HK-2 (cell line): ENCODE results near the gene ATXN10.
"Not testable (repeated sequence)": the region's sequence is repeated elsewhere in the genome, so short reads cannot be mapped to it uniquely, and the experiment has no call there.

Experiments used
- DNase-seq: peaks from one replicate; pipeline ENCODE4 v3.0.0-alpha.2; 2018; ENCODE audit not compliant: unreplicated experiment

ATXN10 gene

GRCh38 chr22:45784357-45785277 lies 113.0 kb downstream of the ATXN10 start:
- peak; percentile 10 for DNase-seq

GRCh38 chr22:45785458-45785857 lies 113.8 kb downstream of the ATXN10 start:
- no peak for DNase-seq

- no peak for DNase-seq
Observed at GRCh38 chr22:45786726-45787125, 115.1 kb downstream of the ATXN10 start.

- DNase-seq = no peak
Observed at GRCh38 chr22:45787759-45788158, 116.1 kb downstream of the ATXN10 start.

DNA sequence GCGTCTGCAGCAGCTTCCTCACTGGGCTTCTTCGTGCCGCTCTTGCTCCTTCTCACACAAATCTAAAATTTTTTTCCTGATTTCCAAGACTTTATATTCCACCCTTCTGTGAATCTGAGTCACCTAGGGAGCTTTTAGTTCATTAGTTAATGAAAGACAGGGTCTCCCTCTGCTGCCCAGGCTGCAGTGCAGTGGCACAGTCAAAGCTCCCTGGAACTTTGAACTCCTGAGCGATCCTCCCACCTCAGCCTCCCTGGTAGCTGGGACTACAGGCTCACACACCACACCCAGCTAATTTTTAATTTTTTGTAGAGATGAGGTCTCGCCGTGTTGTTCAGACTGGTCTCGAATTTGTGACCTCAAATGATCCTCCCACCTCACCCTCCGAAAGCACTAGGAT lies 116.9 kb downstream of the ATXN10 start:
- DNase-seq = no peak

GRCh38 chr22:45790401-45790800 lies 118.8 kb downstream of the ATXN10 start:
- DNase-seq = no peak

GRCh38 chr22:45793161-45793560 lies 121.5 kb downstream of the ATXN10 start:
- no peak for DNase-seq

- DNase-seq = no peak
Observed at GRCh38 chr22:45793892-45794291, 122.3 kb downstream of the ATXN10 start.

DNA sequence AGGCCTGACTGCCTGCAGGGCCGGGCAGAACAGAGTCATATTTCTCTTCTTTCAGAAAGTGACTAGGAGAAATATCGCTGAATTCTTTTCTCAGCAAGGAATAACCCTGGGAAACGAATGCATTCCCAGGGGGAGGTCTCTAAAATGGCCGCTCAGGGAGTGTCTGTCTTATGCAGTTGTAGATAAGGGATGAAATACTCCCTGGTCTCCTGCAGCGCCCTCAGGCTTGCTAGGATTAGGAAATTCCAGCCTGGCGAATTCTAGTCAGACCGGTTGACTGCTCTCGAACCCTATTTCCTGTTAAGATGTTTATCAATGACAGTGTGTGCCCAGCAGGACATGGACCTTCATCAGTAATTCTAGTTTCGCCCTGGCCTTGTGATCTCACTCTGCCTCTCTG lies 124.4 kb downstream of the ATXN10 start:
- not testable (repeated sequence) for DNase-seq

- DNase-seq = no peak
Observed at GRCh38 chr22:45799291-45799690, 127.7 kb downstream of the ATXN10 start.

DNA sequence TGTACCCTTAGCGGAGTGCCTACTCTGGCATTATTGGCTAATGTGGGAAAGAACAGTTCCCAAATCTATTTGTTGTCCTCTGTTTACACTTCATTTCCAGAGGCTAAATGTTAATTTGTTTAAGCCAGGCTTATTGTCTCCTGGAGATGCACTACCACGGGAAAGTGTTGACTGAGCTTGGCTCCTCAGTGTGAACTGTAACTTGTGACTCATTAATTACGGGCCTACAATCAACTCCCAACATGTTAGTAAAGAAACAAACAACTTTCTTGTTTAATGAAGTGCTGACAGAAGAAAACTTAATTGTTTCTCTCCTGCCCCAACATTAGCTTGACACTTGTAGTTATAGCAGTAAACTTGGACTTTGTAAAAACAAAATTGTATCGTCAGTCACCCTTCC lies 130.4 kb downstream of the ATXN10 start:
- DNase-seq = no peak

DNA sequence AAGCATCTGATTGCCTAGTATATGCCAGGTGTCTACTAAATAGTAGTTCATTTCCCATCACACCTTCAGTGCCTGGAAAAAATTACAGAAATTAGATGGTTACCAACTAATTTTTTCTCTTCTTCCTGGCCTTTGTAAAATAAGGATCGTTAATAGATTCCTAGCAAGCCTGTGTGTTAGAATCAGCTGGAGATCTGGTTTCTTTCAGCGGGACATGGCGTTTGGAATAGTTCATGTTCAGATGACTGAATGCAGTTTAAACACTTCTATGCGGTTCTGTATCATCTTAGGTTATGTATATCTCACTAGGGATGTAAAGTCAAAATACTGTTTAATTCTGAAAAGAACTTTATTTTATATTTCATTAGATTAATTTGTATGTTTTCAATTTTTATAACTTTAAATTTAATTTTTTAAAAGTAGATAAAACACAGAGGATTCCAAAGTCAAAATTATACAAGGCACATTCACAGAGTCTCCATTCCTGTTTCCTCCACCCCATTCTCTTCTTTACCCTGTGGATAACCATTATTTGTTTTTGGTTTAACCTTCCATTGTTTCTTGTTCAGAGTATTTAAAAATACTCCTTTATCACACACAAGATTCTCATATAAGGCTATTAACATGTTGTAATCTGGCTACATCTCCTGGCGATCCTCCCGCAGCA lies 132.8 kb downstream of the ATXN10 start:
- DNase-seq = no peak

GRCh38 chr22:45804986-45805325 lies 133.3 kb downstream of the ATXN10 start:
- no peak for DNase-seq

GRCh38 chr22:45805413-45805812 lies 133.8 kb downstream of the ATXN10 start:
- DNase-seq = no peak

- no peak for DNase-seq
Observed at GRCh38 chr22:45807156-45807915, 135.7 kb downstream of the ATXN10 start.

DNA sequence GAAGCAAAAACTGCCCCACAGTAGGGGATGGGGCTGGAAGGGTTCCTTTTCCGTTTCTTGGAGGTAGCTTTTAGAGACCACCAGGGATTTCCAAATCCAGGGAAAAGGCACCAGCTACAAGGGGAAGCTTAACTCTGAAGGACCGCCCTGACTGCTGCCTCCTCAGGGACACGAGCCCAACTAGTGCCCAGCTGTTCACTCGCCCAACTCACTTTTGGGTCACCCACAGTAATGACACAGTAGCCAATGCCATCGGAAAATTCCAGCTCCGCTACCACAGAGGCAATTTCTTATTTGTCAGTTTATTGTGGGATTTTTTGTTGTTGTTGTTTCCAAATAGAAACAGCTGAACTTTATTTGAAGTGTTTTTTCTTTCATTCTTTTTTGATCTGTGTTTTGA lies 141.3 kb downstream of the ATXN10 start:
- no peak for DNase-seq

DNA sequence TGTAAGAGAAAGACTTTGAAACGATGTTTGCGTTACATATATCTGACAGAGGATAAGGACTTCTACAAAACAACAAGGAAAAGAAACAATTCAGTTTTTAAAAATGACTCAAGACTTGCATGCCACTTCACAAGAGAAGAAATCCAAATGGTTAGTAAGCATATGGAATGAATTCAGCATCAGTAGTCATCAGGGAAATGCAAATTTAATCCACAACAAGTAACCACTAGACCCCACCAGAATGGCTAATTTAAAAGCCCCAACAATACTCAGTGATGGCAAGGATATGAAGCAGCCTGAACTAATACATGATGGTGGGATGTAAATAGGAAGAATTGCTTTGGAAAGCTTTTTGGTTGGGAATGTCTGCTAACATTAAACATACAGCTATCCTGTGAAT lies 142.6 kb downstream of the ATXN10 start:
- no peak for DNase-seq

DNA sequence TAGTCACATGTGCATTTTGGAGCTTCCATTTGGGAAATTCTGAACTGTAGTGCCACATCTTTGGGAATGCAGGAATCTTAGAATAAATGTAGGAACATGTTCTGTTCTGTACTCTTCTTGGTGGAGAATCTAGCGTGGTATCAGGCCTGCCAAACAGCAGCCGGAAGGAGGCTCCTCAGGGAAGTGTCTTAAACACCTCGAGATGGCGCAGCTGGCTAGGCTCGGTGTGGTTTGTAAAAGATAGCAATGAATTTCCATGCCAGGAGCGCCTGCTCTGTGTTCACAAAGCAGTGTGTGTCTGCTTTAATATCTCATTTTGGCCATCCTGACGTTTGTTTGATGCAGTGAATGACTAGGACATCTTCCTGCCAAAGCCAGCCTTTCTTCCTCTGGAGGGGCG lies 145.1 kb downstream of the ATXN10 start:
- DNase-seq = no peak

DNA sequence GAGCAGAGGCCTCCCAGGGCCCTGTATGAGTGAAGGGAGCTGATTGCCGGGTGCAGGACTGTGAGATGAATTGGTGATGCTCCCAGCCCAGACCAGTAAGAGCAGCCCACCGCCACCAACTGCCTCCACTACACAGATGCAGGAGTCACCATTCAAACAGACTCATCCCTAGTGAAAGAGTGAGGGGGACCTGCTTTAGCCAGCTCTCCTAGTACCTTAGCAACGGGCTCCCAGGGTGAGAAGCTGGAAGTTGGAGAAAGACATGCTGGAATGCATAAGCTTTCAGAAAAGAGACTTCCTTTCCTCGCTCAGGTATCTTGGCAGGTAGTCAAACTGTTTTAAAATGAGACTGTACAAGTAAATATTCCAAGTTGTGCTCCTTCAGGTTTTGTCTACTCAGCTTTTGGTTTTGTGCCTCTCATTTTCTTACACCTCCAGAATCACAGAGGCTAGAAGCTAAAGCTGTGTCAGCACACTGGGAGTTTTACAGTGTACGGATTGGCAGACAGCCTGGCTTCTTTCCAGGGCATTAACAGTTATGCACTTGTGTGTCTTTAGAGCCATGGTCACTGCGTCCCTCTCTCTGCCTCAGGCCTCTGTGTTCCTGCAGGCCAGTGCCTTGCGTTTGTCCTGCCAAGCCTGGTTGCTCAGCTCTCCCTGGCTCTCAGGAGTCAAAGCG lies 146.2 kb downstream of the ATXN10 start:
- DNase-seq = no peak

- no peak for DNase-seq
Observed at GRCh38 chr22:45818424-45819085, 146.9 kb downstream of the ATXN10 start.

DNA sequence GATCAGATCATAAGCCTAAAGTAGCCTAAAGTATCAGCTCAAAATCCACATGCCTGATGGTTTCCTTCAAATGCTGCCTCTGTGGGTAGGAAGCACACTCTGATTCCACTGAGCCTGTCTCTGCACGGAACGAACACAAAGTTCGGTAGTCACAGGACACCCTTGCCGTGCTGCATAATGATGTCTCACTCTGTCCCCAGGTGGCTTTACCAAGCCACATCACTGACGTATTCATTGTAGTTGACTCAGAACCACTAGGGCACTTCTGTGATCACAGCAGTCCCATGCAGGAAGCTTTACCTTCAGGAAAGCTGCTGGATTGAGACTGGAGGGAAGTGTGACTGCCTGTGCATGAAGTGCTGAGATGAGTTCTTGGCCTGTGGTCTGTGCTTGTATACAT lies 147.7 kb downstream of the ATXN10 start:
- DNase-seq = no peak
